NCI-H1092 treated with DMSO at 0.1 percent for 48 hours (cell line): ENCODE measurements around the gene QKI.
"Not testable (repeated sequence)": the region's sequence is repeated elsewhere in the genome, so short reads cannot be mapped to it uniquely, and the experiment has no call there.

ENCODE experiments used
- DNase-seq: peaks from one replicate; lab custom pipeline; 2025; lab: John Stamatoyannopoulos, UW

The QKI gene

GRCh38 chr6:163439997-163440396 lies 25.5 kb downstream of the QKI start:
- DNase-seq: no peak

- DNase-seq: no peak
These were observed 27.8 kb downstream of the QKI start for GRCh38 chr6:163442336-163442735.

- no peak for DNase-seq
These were observed 29.6 kb downstream of the QKI start for GRCh38 chr6:163444077-163444476.

GRCh38 chr6:163446549-163446948 lies 32.0 kb downstream of the QKI start:
- DNase-seq: no peak

- no peak for DNase-seq
These were observed 34.6 kb downstream of the QKI start for GRCh38 chr6:163449076-163449475.

- DNase-seq: no peak
These were observed 39.9 kb downstream of the QKI start for GRCh38 chr6:163454425-163454824.

GRCh38 chr6:163455552-163455951 lies 41.0 kb downstream of the QKI start:
- DNase-seq: no peak

GRCh38 chr6:163457637-163458561 lies 43.4 kb downstream of the QKI start:
- DNase-seq: no peak

GRCh38 chr6:163459007-163459406 lies 44.5 kb downstream of the QKI start:
- DNase-seq: no peak

GRCh38 chr6:163459536-163459935 lies 45.0 kb downstream of the QKI start:
- DNase-seq: no peak

GRCh38 chr6:163460307-163460782 lies 45.8 kb downstream of the QKI start:
- no peak for DNase-seq

GRCh38 chr6:163461696-163462095 lies 47.2 kb downstream of the QKI start:
- DNase-seq: no peak

- DNase-seq: no peak
These were observed 48.7 kb downstream of the QKI start for GRCh38 chr6:163463180-163463579.

- DNase-seq: no peak
These were observed 49.3 kb downstream of the QKI start for GRCh38 chr6:163463795-163464194.

GRCh38 chr6:163466839-163467390 lies 52.4 kb downstream of the QKI start:
- DNase-seq: no peak

- no peak for DNase-seq
These were observed 54.2 kb downstream of the QKI start for GRCh38 chr6:163468738-163469137.

- no peak for DNase-seq
These were observed 55.0 kb downstream of the QKI start for GRCh38 chr6:163469459-163469985.

- DNase-seq: no peak
These were observed 56.1 kb downstream of the QKI start for GRCh38 chr6:163470611-163471010.

- no peak for DNase-seq
These were observed 60.1 kb downstream of the QKI start for GRCh38 chr6:163474581-163474980.

GRCh38 chr6:163476946-163477345 lies 62.4 kb downstream of the QKI start:
- not testable (repeated sequence) for DNase-seq

- no peak for DNase-seq
These were observed 68.6 kb downstream of the QKI start for GRCh38 chr6:163483107-163483506.

GRCh38 chr6:163485388-163485851 lies 70.9 kb downstream of the QKI start:
- DNase-seq: no peak

GRCh38 chr6:163486821-163487220 lies 72.3 kb downstream of the QKI start:
- DNase-seq: no peak
